Dendritic cell treated with granulocyte-macrophage colony-stimulating factor and Interleukin-4, amounts not matched to agents 40 ng/mL and 50 ng/mL, for 4 days (primary cell): ENCODE measurements around the gene CDHR5.

Experiments used
- H3K27ac Mint-ChIP-seq: one replicate; pipeline ENCODE4 v1.8.0; 2022; ENCODE audit warnings: mild to moderate bottlenecking, mixed read lengths
- H3K27me3 Mint-ChIP-seq: one replicate; pipeline ENCODE4 v1.8.0; 2022; ENCODE audit warnings: mild to moderate bottlenecking, mixed read lengths
- H3K36me3 Mint-ChIP-seq: one replicate; pipeline ENCODE4 v1.8.0; 2022; ENCODE audit warnings: low read depth, mixed read lengths
- H3K4me1 Mint-ChIP-seq: one replicate; pipeline ENCODE4 v1.8.0; 2022; ENCODE audit warnings: low read depth, mixed read lengths
- H3K4me3 Mint-ChIP-seq: one replicate; pipeline ENCODE4 v1.8.0; 2022; ENCODE audit warnings: mild to moderate bottlenecking, moderate library complexity, mixed read lengths
- H3K9me3 Mint-ChIP-seq: one replicate; pipeline ENCODE4 v1.8.0; 2022; ENCODE audit warnings: mixed read lengths
- intact Hi-C: fragments of 100-400 bp; cut with micrococcal nuclease; formaldehyde crosslinking; loops from one replicate; pipeline ENCODE4 v1.15.0; 2022

The CDHR5 gene

DNA sequence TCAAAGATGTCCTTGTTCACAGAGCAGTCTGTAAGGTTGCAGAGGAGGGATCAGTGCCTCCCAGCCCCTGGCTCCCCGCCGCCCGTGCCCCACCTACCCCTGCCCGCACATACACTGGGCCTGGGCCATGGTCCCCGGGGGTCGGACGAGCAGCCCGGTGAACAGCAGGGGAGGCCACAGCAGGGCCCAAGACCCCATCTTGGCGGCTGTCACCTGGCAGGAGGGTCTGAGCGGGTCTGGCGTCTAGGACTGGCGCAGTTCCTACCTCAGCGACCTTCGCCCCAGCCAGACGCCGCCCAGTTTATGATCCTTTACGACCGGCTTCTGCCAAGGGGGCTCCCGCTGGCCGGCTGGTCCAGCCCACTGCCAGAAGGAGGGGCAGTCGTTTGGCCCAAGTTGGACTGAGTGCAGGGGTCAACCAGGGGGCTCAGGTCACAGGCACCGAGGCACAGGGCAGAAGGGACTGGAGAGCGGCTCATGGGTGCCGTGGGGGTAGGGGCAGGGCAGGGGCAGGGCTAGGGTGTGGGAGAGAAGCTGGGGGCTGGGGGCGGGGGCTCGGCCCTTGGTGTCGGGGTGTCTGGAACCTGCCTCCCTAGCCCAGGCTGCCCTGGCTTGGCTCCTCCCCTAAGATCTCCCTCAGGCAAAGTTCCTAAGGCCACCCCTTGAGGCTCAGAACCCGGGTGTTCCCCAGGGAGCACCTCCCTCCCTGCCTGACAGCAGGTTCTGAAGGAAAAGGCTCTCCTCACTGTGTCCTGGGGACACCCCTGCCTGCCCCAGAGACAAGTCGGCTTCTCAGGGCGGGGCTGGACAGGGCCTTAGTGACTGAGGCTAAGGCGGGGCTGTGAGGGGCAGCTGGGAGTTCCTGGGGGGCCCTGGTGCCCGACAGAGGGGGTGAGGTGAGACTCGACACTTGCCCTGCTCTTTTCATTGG is at the start of gene CDHR5:
CDHR5 (minus strand) TSS at position 251 of the 931 bp plus-strand sequence; CDS start at position 198, 53 bp downstream.
- Mint-ChIP-seq H3K4me1 (peaks cover 51% of the 10 kb centered on the region), H3K27ac (no peak within 1 kb of the TSS), H3K9me3 (no peaks in the 10 kb centered on the region), H3K27me3 (peaks cover 54% of the 10 kb centered on the region), H3K4me3 (no peak within 1 kb of the TSS), H3K36me3 (peaks cover 33% of the 10 kb centered on the region)
- intact Hi-C loops: no loop called here

GRCh38 chr11:674406-674805 is 49.7 kb upstream of the CDHR5 start:
- H3K4me1 Mint-ChIP-seq: no peaks in the 10 kb centered on the region
- H3K27me3 Mint-ChIP-seq: no peaks in the 10 kb centered on the region
- H3K4me3 Mint-ChIP-seq: no peak overlapping the region
- H3K9me3 Mint-ChIP-seq: no peaks in the 10 kb centered on the region
- intact Hi-C loops: no loop called here
- H3K36me3 Mint-ChIP-seq: peaks cover 76% of the 10 kb centered on the region
- no peak overlapping the region for H3K27ac Mint-ChIP-seq

- Mint-ChIP-seq H3K9me3 (no peaks in the 10 kb centered on the region), H3K4me3 (no peak overlapping the region), H3K4me1 (no peaks in the 10 kb centered on the region), H3K27ac (no peak overlapping the region), H3K27me3 (no peaks in the 10 kb centered on the region), H3K36me3 (peaks cover 71% of the 10 kb centered on the region)
- intact Hi-C loops: no loop called here
Measured at GRCh38 chr11:673866-674265, 49.1 kb upstream of the CDHR5 start.

GRCh38 chr11:665704-666281 is 41.0 kb upstream of the CDHR5 start:
- Mint-ChIP-seq H3K27me3 (no peaks in the 10 kb centered on the region), H3K27ac (peak overlapping the region; percentile 42), H3K36me3 (peaks cover 61% of the 10 kb centered on the region), H3K4me3 (no peak overlapping the region), H3K4me1 (peaks cover 27% of the 10 kb centered on the region), H3K9me3 (no peaks in the 10 kb centered on the region)
- intact Hi-C loops: no loop called here

DNA sequence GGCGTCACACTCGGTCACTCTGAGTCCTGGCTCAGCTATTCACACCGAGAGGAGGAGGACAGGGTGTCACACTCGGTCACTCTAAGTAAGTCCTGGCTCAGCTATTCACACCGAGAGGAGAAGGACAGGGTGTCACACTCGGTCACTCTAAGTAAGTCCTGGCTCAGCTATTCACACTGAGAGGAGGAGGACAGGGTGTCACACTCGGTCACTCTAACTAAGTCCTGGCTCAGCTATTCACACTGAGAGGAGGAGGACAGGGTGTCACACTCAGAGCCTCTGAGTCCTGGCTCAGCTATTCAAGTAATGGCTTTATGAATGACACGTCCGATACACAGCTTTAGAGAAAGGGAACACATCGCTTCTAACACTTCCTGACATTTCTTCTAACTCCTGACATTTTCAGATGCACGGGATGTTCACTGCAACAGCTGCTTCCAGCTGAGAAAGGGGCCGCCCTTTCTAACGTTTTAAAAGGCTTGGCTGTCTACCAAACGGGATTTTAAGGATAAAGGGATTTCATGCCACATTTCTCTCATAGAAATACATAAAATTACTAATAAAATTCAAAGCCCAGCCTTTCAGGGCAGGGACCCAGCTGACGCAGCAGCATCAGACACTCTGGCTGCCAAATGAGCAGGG is 40.4 kb upstream of the CDHR5 start:
- intact Hi-C loops: no loop called here
- Mint-ChIP-seq H3K27ac (no peak overlapping the region), H3K27me3 (no peaks in the 10 kb centered on the region), H3K4me3 (no peak overlapping the region), H3K36me3 (peaks cover 67% of the 10 kb centered on the region), H3K4me1 (peaks cover 27% of the 10 kb centered on the region), H3K9me3 (no peaks in the 10 kb centered on the region)

DNA sequence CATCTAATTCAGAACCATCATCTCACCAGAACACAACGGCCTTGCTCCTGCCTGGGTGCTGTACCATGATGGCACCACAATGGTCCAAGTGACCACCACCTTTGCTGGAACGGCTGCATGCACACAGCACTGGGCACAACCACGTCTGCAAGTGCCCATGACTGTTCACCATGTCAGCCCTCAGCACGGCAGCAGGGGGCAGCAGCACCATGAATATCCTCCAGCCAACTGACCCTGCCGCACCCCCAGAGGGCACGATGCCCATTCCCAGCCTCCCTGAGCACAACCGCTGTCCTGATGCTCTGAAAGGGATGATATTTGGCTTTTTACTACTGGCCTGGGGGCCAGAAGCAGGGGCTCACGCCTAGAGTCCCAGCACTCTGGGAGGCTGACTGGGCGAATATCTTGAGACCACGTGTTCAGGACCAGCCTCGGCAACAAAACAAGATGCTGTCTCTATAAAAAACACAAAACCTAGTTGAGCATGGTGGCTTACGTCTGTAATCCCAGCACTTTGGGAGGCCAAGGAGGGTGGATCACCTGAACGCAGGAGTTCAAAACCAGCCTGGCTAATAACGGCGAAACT is 38.0 kb upstream of the CDHR5 start:
- no peak overlapping the region for H3K27ac Mint-ChIP-seq
- H3K9me3 Mint-ChIP-seq: no peaks in the 10 kb centered on the region
- no peak overlapping the region for H3K4me3 Mint-ChIP-seq
- H3K4me1 Mint-ChIP-seq: peaks cover 27% of the 10 kb centered on the region
- intact Hi-C loops: loop anchor here (1.0 kb wide), 1 partner anchor 61 kb away; no protein-coding TSS in a partner anchor
- peaks cover 84% of the 10 kb centered on the region for H3K36me3 Mint-ChIP-seq
- H3K27me3 Mint-ChIP-seq: no peaks in the 10 kb centered on the region

DNA sequence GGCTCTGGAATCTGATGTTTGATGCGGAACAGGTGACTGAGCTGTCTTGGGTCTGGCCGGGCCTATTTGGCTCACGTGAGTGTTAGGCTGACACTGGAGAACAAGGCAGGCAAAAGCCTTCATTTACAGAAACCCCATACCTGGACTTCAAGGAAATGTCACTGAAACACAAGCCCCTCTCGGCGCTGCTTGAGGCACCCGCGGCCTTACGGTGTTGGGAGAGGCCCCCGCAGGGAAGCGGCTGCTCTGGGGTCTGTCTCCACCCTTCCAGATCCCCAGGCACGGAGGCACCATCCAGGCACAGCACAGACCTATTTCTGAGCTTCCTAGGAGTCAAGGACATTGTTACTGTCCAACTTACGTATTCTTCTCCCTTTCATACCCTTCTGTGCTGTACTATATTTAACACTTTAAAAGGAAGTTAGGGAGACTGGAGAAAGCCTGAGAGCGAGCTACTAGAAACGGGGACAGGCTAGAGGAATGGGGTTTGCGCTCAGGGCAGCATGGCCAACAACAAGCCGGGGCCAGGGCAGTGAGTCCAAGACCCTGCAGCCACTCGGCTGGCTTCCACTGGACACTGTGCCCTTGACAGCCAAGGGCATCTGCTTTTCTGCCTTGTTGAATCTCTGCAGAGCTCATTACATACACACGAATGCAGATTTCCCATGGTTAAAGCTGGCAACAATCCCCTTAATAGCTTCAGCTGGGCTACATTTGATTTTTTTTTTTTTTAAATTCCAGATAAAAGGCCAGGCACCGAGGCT is 36.1 kb upstream of the CDHR5 start:
- Mint-ChIP-seq H3K4me3 (no peak overlapping the region), H3K4me1 (peaks cover 20% of the 10 kb centered on the region), H3K27ac (no peak overlapping the region), H3K27me3 (no peaks in the 10 kb centered on the region), H3K36me3 (peaks cover 88% of the 10 kb centered on the region), H3K9me3 (no peaks in the 10 kb centered on the region)
- intact Hi-C loops: no loop called here

DNA sequence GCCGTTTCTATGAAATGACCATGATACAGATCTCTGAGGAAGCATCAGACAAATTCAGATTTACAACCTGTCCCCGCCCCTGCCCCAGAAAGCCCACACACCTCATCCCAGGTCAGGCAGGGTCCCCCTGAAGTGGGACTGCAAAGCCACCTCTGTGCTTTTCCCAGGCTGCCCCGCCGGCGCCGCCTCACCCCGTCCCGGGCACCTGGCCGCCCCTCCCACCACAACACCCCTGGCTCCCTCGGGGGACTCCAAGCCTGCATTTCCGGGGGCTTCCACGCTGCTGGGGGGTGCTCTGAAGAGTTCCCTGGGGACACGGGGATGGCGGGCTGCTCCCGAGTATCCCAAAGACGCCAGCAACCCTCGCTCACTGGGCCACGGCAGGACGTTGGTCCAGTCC is 35.5 kb upstream of the CDHR5 start:
- H3K36me3 Mint-ChIP-seq: peaks cover 85% of the 10 kb centered on the region
- H3K27ac Mint-ChIP-seq: no peak overlapping the region
- peaks cover 16% of the 10 kb centered on the region for H3K4me1 Mint-ChIP-seq
- no peaks in the 10 kb centered on the region for H3K9me3 Mint-ChIP-seq
- no peak overlapping the region for H3K4me3 Mint-ChIP-seq
- H3K27me3 Mint-ChIP-seq: no peaks in the 10 kb centered on the region
- intact Hi-C loops: no loop called here

DNA sequence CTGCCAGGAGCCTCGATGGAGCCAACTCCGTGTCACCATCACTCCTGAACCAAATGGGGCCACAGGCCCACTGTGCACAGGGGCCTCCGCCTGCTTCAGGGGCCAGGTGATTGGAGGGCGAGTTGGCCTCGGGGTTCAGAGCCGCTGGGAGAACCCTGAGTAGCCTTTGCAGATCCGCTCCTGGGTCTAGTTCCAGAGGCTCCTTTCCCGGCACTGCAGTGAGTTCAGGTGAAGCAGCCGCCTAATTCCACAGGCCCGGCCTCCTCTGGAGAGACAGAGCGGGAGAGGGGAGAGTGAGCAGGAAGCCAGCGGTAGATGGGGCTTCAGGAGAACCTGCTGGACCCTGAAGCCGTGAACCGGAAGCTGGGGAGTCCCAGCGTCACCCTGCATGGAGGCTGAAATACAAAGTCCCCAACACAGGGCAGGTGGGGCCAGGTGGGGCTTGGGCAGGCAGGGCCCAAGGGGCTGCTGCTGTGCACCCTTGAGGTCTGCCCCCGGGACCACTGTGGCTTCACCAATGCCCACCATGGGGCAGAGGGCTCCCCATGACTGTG is 34.9 kb upstream of the CDHR5 start:
- intact Hi-C loops: no loop called here
- Mint-ChIP-seq H3K27ac (no peak overlapping the region), H3K27me3 (no peaks in the 10 kb centered on the region), H3K4me1 (peaks cover 16% of the 10 kb centered on the region), H3K36me3 (peaks cover 90% of the 10 kb centered on the region), H3K4me3 (no peak overlapping the region), H3K9me3 (no peaks in the 10 kb centered on the region)

GRCh38 chr11:657691-658126 is 33.0 kb upstream of the CDHR5 start:
- intact Hi-C loops: no loop called here

DNA sequence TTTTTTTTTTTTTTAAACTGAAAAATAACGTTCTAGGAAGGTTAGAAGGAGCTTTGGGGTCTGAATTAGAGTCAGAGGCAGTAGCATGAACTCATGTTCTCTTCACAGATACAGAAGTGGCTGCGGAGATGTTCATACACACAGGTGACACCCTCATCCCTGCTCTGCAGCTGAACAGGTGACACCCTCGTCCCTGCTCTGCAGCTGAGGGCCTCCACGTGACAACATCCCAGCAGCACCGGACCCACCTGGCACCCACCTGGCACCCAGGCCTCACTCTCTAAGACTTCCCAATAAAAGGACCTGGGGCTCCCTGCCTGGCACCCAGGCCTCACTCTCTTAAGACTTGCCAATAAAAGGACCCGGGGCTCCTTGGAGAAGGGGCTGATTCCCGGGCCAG is 32.1 kb upstream of the CDHR5 start:
- no peaks in the 10 kb centered on the region for H3K27me3 Mint-ChIP-seq
- H3K4me1 Mint-ChIP-seq: peaks cover 17% of the 10 kb centered on the region
- H3K9me3 Mint-ChIP-seq: no peaks in the 10 kb centered on the region
- no peak overlapping the region for H3K27ac Mint-ChIP-seq
- no peak overlapping the region for H3K4me3 Mint-ChIP-seq
- intact Hi-C loops: no loop called here
- H3K36me3 Mint-ChIP-seq: peaks cover 77% of the 10 kb centered on the region

More at GRCh38 chr11:657691-658126, 33.0 kb upstream of the CDHR5 start:
- H3K27me3 Mint-ChIP-seq: no peaks in the 10 kb centered on the region
- no peak overlapping the region for H3K4me3 Mint-ChIP-seq
- H3K36me3 Mint-ChIP-seq: peaks cover 80% of the 10 kb centered on the region
- H3K4me1 Mint-ChIP-seq: peaks cover 19% of the 10 kb centered on the region
- no peak overlapping the region for H3K27ac Mint-ChIP-seq
- no peaks in the 10 kb centered on the region for H3K9me3 Mint-ChIP-seq

DNA sequence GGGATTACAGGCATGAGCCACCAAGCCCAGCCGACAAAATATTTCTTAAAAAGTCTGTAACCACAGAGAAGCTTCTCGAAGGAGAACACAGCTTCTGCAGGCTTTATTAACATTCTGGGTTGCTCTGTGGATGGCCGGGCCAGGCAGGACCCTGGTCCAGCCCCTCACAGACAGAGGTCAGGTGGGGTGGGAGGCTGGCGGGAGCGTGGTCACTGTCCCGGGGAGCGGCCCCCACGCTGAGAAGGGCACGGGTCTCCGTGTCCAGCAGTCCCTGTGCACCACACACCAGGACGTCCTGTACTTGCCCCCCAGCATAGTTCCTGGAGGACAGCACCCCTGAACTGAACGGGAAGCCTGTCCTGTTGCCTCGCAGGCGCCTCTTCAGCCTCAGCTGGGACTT is 31.7 kb upstream of the CDHR5 start:
- H3K9me3 Mint-ChIP-seq: no peaks in the 10 kb centered on the region
- H3K4me1 Mint-ChIP-seq: peaks cover 13% of the 10 kb centered on the region
- no peak overlapping the region for H3K4me3 Mint-ChIP-seq
- H3K27ac Mint-ChIP-seq: no peak overlapping the region
- intact Hi-C loops: no loop called here
- H3K36me3 Mint-ChIP-seq: peaks cover 77% of the 10 kb centered on the region
- no peaks in the 10 kb centered on the region for H3K27me3 Mint-ChIP-seq

GRCh38 chr11:655036-655726 is 30.4 kb upstream of the CDHR5 start:
- peaks cover 82% of the 10 kb centered on the region for H3K36me3 Mint-ChIP-seq
- no peak overlapping the region for H3K27ac Mint-ChIP-seq
- H3K4me3 Mint-ChIP-seq: no peak overlapping the region
- peaks cover 13% of the 10 kb centered on the region for H3K4me1 Mint-ChIP-seq
- intact Hi-C loops: no loop called here
- H3K27me3 Mint-ChIP-seq: no peaks in the 10 kb centered on the region
- H3K9me3 Mint-ChIP-seq: no peaks in the 10 kb centered on the region
